ENCODE measurements around the gene KIAA1217.

KIAA1217 gene

GRCh38 chr10:24544776-24545175, 335.8 kb downstream of the KIAA1217 start:
- no peak for DNase-seq
- TF ChIP-seq POLR2A (IDR thresholded peaks at IDR 0.05; ENCODE audit: low read length) (no peak), GATA1 (IDR thresholded peaks at IDR 0.05; ENCODE audit: low read depth, low read length) (no peak)

- TF ChIP-seq GATA1 (IDR thresholded peaks at IDR 0.05; ENCODE audit: low read depth, low read length) (no peak), POLR2A (IDR thresholded peaks at IDR 0.05; ENCODE audit: low read length) (no peak)
- no peak for DNase-seq
Observed at GRCh38 chr10:24545585-24545984, 336.6 kb downstream of the KIAA1217 start.

- TF ChIP-seq GATA1 (IDR thresholded peaks at IDR 0.05; ENCODE audit: low read depth, low read length) (no peak), POLR2A (IDR thresholded peaks at IDR 0.05; ENCODE audit: low read length) (no peak)
- no peak for DNase-seq
Observed at GRCh38 chr10:24550680-24551079, 341.7 kb downstream of the KIAA1217 start.

GRCh38 chr10:24551161-24551560, 342.2 kb downstream of the KIAA1217 start:
- TF ChIP-seq GATA1 (IDR thresholded peaks at IDR 0.05; ENCODE audit: low read depth, low read length) (no peak), POLR2A (IDR thresholded peaks at IDR 0.05; ENCODE audit: low read length) (no peak)
- DNase-seq: no peak

- no peak for TF ChIP-seq GATA1 (IDR thresholded peaks at IDR 0.05; ENCODE audit: low read depth, low read length)
- TF ChIP-seq POLR2A (IDR thresholded peaks at IDR 0.05; ENCODE audit: low read length): no peak
Observed at GRCh38 chr10:24552346-24553016, 343.5 kb downstream of the KIAA1217 start.

GRCh38 chr10:24553051-24553612, 344.2 kb downstream of the KIAA1217 start:
- no peak for TF ChIP-seq GATA1 (IDR thresholded peaks at IDR 0.05; ENCODE audit: low read depth, low read length)
- TF ChIP-seq POLR2A (IDR thresholded peaks at IDR 0.05; ENCODE audit: low read length): no peak
- no peak for DNase-seq

More at GRCh38 chr10:24552346-24553016, 343.5 kb downstream of the KIAA1217 start:
- DNase-seq: peak; percentile 25 to 31

GRCh38 chr10:24554036-24554435, 345.1 kb downstream of the KIAA1217 start:
- no peak for DNase-seq

GRCh38 chr10:24556126-24556749, 347.3 kb downstream of the KIAA1217 start:
- peak in 1 of 2 experiments; percentile 9 for DNase-seq

More at GRCh38 chr10:24554036-24554435, 345.1 kb downstream of the KIAA1217 start:
- TF ChIP-seq POLR2A (IDR thresholded peaks at IDR 0.05; ENCODE audit: low read length) (no peak), GATA1 (IDR thresholded peaks at IDR 0.05; ENCODE audit: low read depth, low read length) (no peak)

GRCh38 chr10:24556750-24557742, 348.1 kb downstream of the KIAA1217 start:
- TF ChIP-seq POLR2A (IDR thresholded peaks at IDR 0.05; ENCODE audit: low read length) (no peak), GATA1 (IDR thresholded peaks at IDR 0.05; ENCODE audit: low read depth, low read length) (no peak)
- peak; percentile 67 to 74 for DNase-seq

More at GRCh38 chr10:24556126-24556749, 347.3 kb downstream of the KIAA1217 start:
- TF ChIP-seq POLR2A (IDR thresholded peaks at IDR 0.05; ENCODE audit: low read length): no peak
- TF ChIP-seq GATA1 (IDR thresholded peaks at IDR 0.05; ENCODE audit: low read depth, low read length): no peak

- TF ChIP-seq POLR2A (IDR thresholded peaks at IDR 0.05; ENCODE audit: low read length): no peak
- TF ChIP-seq GATA1 (IDR thresholded peaks at IDR 0.05; ENCODE audit: low read depth, low read length): no peak
- no peak for DNase-seq
Observed at GRCh38 chr10:24561453-24561852, 352.5 kb downstream of the KIAA1217 start.

GRCh38 chr10:24568042-24568441, 359.1 kb downstream of the KIAA1217 start:
- peak; percentile 10 to 11 for DNase-seq
- no peak for TF ChIP-seq GATA1 (IDR thresholded peaks at IDR 0.05; ENCODE audit: low read depth, low read length)
- no peak for TF ChIP-seq POLR2A (IDR thresholded peaks at IDR 0.05; ENCODE audit: low read length)

- DNase-seq: peak; percentile 90 to 95
- TF ChIP-seq POLR2A (IDR thresholded peaks at IDR 0.05; ENCODE audit: low read length): peak; percentile 47
- no peak for TF ChIP-seq GATA1 (IDR thresholded peaks at IDR 0.05; ENCODE audit: low read depth, low read length)
Observed at GRCh38 chr10:24569330-24569796, 360.4 kb downstream of the KIAA1217 start.
